Measurements from ENCODE around the gene ADORA1. TPM values are rescaled to one million over a fixed set of nuclear protein-coding genes. Genes with fewer than 3 reads are reported as not detected.

Gene ADORA1
- total and polyA plus RNA-seq, 2 of the 13 experiments (the other 11 are each of a cell fraction or from before 2014, with no cell fraction given), result 0.11 TPM; not detected in 1

GRCh38 chr1:203131548-203132200 lies 4.1 kb downstream of the ADORA1 start (continued):
- no peak for TF ChIP-seq PAXIP1 (CRISPR knock-in tag; conservative IDR thresholded peaks at IDR 0.05)

GRCh38 chr1:203133970-203134725 lies 6.6 kb downstream of the ADORA1 start:
- Histone ChIP-seq H3K27ac (ENCODE audit: extremely low read length, insufficient read depth, low read length) (no peak overlapping the region), H3K27me3 (ENCODE audit: control insufficient read depth in 1 of 2, insufficient read depth in 2 of 2, low read length in 2 of 2) (peaks cover 3% of the 10 kb centered on the region in 2 experiments; a peak in 4 of 5 replicates), H3K4me1 (ENCODE audit: insufficient read depth, low read length) (peaks cover 4% of the 10 kb centered on the region; the same call in 1 of the 2 replicates), H4K20me1 (ENCODE audit: insufficient read depth, low read length) (no peaks in the 10 kb centered on the region), H3K9ac (ENCODE audit: insufficient read depth, low read depth, low read length) (no peak overlapping the region), H3K4me2 (ENCODE audit: low read depth, low read length) (no peak overlapping the region), H3K9me3 (ENCODE audit: low read length) (no peaks in the 10 kb centered on the region), H2AFZ (ENCODE audit: low read length) (no peak overlapping the region), H3K36me3 (replicated peaks in 1 of 2; ENCODE audit: control insufficient read depth in 1 of 2, insufficient read depth in 2 of 2, low read length in 2 of 2) (no peaks in the 10 kb centered on the region), H3K79me2 (ENCODE audit: insufficient read depth, low read length) (no peaks in the 10 kb centered on the region), H3K4me3 (replicated peaks in 1 of 3; ENCODE audit: insufficient read depth in 1 of 3, low read depth in 2 of 3, low read length in 3 of 3) (no peak overlapping the region)
- 44% methylated on average over 10 of the region's 12 CpGs for WGBS (ENCODE audit: low lambda C conversion rate)
- ChIA-PET CTCF (ENCODE audit: low intra/inter-chr PET ratio, low total read pairs) (no interaction called here), POLR2A (no interaction called here)
- ATAC-seq, result no peak
- intact Hi-C loops (cut with micrococcal nuclease; ENCODE audit: unreplicated experiment) (no loop called here), in situ Hi-C loops (cut with HindIII; ENCODE audit: extremely low pct_ligation_motif_present, low pct_unique_long_range_greater_than_20kb) (no loop called here)
- no peak for DNase-seq (ENCODE audit: low spot score)
- FAIRE-seq, result no peak
- no peak for TF ChIP-seq MYNN (CRISPR knock-in tag; IDR thresholded peaks at IDR 0.05; ENCODE audit: low read depth)
- TF ChIP-seq THAP11 (CRISPR knock-in tag; IDR thresholded peaks at IDR 0.05), result no peak
- BruUV-seq (replicated peaks), result no TSS peak

All from HepG2 (cell line).